ENCODE results near the gene TULP4.

- TF ChIP-seq, protein P1, sequence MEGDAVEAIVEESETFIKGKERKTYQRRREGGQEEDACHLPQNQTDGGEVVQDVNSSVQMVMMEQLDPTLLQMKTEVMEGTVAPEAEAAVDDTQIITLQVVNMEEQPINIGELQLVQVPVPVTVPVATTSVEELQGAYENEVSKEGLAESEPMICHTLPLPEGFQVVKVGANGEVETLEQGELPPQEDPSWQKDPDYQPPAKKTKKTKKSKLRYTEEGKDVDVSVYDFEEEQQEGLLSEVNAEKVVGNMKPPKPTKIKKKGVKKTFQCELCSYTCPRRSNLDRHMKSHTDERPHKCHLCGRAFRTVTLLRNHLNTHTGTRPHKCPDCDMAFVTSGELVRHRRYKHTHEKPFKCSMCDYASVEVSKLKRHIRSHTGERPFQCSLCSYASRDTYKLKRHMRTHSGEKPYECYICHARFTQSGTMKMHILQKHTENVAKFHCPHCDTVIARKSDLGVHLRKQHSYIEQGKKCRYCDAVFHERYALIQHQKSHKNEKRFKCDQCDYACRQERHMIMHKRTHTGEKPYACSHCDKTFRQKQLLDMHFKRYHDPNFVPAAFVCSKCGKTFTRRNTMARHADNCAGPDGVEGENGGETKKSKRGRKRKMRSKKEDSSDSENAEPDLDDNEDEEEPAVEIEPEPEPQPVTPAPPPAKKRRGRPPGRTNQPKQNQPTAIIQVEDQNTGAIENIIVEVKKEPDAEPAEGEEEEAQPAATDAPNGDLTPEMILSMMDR (IDR thresholded peaks at IDR 0.05), result no peak
- no peak for TF ChIP-seq ZFX (IDR thresholded peaks at IDR 0.05; ENCODE audit: borderline replicate concordance)
Measured at GRCh38 chr6:158502263-158502950, 190.1 kb downstream of the TULP4 start.
